Measurements from ENCODE around the gene PZP.
"Not testable (repeated sequence)": the region's sequence is repeated elsewhere in the genome, so short reads cannot be mapped to it uniquely, and the experiment has no call there.

Gene PZP

DNA sequence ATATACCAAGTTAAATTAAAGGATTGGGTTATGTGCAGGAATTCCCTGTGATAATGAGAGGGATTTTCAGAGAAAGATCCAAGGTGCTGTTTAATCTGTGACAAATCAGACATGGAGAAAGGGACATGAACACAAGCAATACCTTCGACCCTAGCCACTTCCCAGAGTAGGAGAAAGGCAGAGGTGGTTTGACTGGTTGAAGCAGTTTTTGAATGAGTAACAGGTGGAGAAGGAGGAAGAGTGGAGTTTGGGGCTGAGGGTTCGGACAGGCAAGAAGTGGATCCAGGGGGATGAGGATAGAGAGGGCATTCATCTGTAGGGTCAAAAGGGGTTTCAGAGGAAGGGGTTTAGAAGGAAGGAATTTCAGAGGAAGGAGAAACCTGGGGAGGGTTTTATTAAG lies 65.1 kb downstream of the PZP start:
- DNase-seq (ENCODE audit: low read depth), result no peak
- no peak for TF ChIP-seq CTCF (IDR thresholded peaks at IDR 0.05; ENCODE audit: low read length, missing control alignments)
- H3K4me3 ChIP-seq (replicated peaks; ENCODE audit: low read depth, low read length), result no peak overlapping the region

DNA sequence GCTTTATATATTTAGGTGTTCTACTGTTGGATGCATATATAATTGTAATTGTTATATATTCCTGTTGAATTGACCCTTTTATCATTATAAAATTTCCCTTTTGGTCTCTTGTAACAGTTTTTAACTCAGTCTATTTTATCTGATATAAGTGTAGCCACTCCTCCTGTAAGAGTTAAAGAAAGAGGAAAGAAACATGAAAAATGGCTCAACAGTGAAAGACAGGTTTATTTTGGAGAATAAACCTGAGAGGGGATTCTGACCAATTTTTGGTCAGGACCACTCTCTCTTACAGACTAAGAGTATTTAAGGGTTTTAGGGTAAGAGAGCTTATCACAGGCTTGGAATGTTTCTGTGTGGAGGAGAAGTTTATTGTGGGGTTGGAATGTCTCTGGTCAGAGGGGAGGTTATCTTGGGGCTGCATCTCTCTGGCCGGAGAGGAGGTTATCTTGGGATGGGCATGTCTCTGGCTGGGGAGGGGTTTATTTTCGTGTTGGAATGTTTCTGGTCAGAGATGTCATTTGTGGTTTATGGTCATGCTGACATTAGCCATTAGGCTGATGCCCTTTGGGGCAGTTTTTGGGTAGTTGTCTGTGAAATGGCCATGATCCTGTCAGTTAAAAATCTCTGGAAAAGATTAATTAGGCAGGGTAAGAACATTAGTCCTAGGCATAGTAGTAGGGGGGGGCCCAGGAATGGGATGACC lies 68.5 kb downstream of the PZP start:
- not testable (repeated sequence) for DNase-seq (ENCODE audit: low read depth); H3K4me3 ChIP-seq (replicated peaks; ENCODE audit: low read depth, low read length)

GRCh38 chr12:9135903-9136310 lies 72.3 kb downstream of the PZP start:
- TF ChIP-seq CTCF (IDR thresholded peaks at IDR 0.05; ENCODE audit: low read length, missing control alignments), result no peak
- no peak overlapping the region for H3K4me3 ChIP-seq (replicated peaks; ENCODE audit: low read depth, low read length)
- no peak for DNase-seq (ENCODE audit: low read depth)

- no peak overlapping the region for H3K4me3 ChIP-seq (replicated peaks; ENCODE audit: low read depth, low read length)
- no peak for DNase-seq (ENCODE audit: low read depth)
- no peak for TF ChIP-seq CTCF (IDR thresholded peaks at IDR 0.05; ENCODE audit: low read length, missing control alignments)
These were observed 73.1 kb downstream of the PZP start for GRCh38 chr12:9134981-9135628.

DNA sequence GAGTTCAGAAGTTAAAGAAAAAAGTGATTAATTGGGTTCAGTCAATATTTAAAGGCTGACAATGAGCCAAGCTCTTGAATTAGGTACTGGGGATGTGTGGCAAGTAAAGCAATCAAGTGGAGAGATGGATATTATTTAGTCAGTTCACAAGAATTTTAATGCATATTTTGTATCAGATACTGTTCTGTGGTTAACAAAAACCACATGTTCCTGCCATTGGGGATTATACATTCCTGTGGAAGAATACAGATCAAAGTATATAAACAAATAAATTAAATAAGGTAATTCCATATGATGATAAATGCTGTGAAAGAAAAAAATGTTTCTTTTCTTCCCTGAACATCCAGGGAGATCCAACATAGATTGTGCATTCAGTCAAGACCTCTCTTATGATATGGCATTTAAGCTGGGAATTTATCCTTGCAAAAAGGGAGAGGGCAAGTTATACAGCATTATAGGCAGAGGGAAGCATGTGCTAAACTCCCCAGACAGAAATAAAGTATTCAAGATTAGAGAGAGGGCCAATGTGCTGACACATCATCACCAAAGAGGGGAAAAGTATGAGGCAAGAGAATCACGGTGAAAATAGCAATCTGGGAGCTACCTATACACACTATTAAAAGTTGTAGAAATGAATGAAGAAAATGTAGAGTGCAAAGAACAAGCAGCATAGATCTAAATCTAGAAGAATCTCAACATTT lies 74.8 kb downstream of the PZP start:
- no peak for TF ChIP-seq CTCF (IDR thresholded peaks at IDR 0.05; ENCODE audit: low read length, missing control alignments)
- no peak overlapping the region for H3K4me3 ChIP-seq (replicated peaks; ENCODE audit: low read depth, low read length)
- no peak for DNase-seq (ENCODE audit: low read depth)

GRCh38 chr12:9132008-9132535 lies 76.1 kb downstream of the PZP start:
- no peak for TF ChIP-seq CTCF (IDR thresholded peaks at IDR 0.05; ENCODE audit: low read length, missing control alignments)
- no peak overlapping the region for H3K4me3 ChIP-seq (replicated peaks; ENCODE audit: low read depth, low read length)
- DNase-seq (ENCODE audit: low read depth), result no peak

DNA sequence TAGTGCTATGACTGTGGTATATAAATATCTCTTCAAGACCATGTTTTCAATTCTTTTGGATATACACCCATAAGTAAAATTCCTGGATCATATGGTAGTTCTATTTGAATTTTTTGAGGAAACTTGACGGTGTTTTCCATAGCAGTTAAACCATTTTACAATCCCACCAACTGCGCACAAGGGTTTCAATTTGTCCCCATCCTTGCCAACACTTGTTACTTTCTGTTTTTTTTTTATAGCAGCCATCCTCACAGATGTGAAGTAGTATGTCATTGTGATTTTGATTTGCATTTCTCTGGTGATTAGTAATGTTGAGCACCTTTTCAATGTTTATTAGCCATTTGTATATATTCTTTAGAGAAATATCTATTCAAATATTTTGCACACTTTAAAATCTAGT lies 78.0 kb downstream of the PZP start:
- no peak for TF ChIP-seq CTCF (IDR thresholded peaks at IDR 0.05; ENCODE audit: low read length, missing control alignments)
- H3K4me3 ChIP-seq (replicated peaks; ENCODE audit: low read depth, low read length), result no peak overlapping the region
- no peak for DNase-seq (ENCODE audit: low read depth)
